GM21619 (cell line): Measurements from ENCODE around the gene SCMH1.

Experiments used
- ATAC-seq: cut with Tn5 transposase; IDR thresholded peaks from one replicate; pipeline ENCODE4 v1.9.1; 2021; ENCODE audit not compliant: unreplicated experiment

SCMH1 gene

GRCh38 chr1:41241749-41242341 lies at the start of gene SCMH1:
Gene SCMH1 (minus strand): TSS chr1:41242306. CDS start chr1:41186133, 56,173 bp downstream.
- peak; percentile 31 for ATAC-seq

GRCh38 chr1:41291195-41291594 lies 49.1 kb upstream of the SCMH1 start:
- no peak for ATAC-seq

- no peak for ATAC-seq
Observed at GRCh38 chr1:41289196-41289595, 47.1 kb upstream of the SCMH1 start.

GRCh38 chr1:41286992-41287391 lies 44.9 kb upstream of the SCMH1 start:
- ATAC-seq, result no peak

GRCh38 chr1:41286486-41286885 lies 44.4 kb upstream of the SCMH1 start:
- no peak for ATAC-seq

- ATAC-seq, result no peak
Observed at GRCh38 chr1:41285818-41286217, 43.7 kb upstream of the SCMH1 start.

GRCh38 chr1:41284121-41284520 lies 42.0 kb upstream of the SCMH1 start:
- ATAC-seq, result no peak

- ATAC-seq, result no peak
Observed at GRCh38 chr1:41282679-41283317, 40.7 kb upstream of the SCMH1 start.

- no peak for ATAC-seq
Observed at GRCh38 chr1:41281334-41281733, 39.2 kb upstream of the SCMH1 start.

GRCh38 chr1:41280202-41281032 lies 38.3 kb upstream of the SCMH1 start:
- no peak for ATAC-seq

- ATAC-seq, result no peak
Observed at GRCh38 chr1:41278076-41278475, 36.0 kb upstream of the SCMH1 start.

- no peak for ATAC-seq
Observed at GRCh38 chr1:41277371-41277975, 35.4 kb upstream of the SCMH1 start.

- no peak for ATAC-seq
Observed at GRCh38 chr1:41275831-41276230, 33.7 kb upstream of the SCMH1 start.

GRCh38 chr1:41274752-41275545 lies 32.8 kb upstream of the SCMH1 start:
- no peak for ATAC-seq

GRCh38 chr1:41272601-41273000 lies 30.5 kb upstream of the SCMH1 start:
- ATAC-seq, result no peak

- ATAC-seq, result no peak
Observed at GRCh38 chr1:41268154-41268770, 26.2 kb upstream of the SCMH1 start.

- ATAC-seq, result no peak
Observed at GRCh38 chr1:41261926-41262618, 20.0 kb upstream of the SCMH1 start.

- no peak for ATAC-seq
Observed at GRCh38 chr1:41260768-41261167, 18.7 kb upstream of the SCMH1 start.

- ATAC-seq, result no peak
Observed at GRCh38 chr1:41259221-41259620, 17.1 kb upstream of the SCMH1 start.

GRCh38 chr1:41255978-41256377 lies 13.9 kb upstream of the SCMH1 start:
- ATAC-seq, result no peak
